OCI-LY7 (cell line): ENCODE data around the gene LIN28B.

Source experiments
- EZH2phosphoT487 ChIP-seq: fragments of 200-600 bp; sonication (generic); IDR thresholded peaks from 2 replicates; pipeline ENCODE4 v1.6.1; 2018; ENCODE audit warnings: low read depth, borderline replicate concordance, mild to moderate bottlenecking, mixed run types, antibody characterized with exemption, low read length, moderate library complexity, mixed read lengths
- TF ChIP-seq, protein P1 (sequence below): fragments of 200-600 bp; sonication (generic); conservative IDR thresholded peaks from 2 replicates; pipeline ENCODE4 v1.5.1; 2014; ENCODE audit warnings: mild to moderate bottlenecking, antibody characterized with exemption, low read length, moderate library complexity, mixed read lengths

DNA sequence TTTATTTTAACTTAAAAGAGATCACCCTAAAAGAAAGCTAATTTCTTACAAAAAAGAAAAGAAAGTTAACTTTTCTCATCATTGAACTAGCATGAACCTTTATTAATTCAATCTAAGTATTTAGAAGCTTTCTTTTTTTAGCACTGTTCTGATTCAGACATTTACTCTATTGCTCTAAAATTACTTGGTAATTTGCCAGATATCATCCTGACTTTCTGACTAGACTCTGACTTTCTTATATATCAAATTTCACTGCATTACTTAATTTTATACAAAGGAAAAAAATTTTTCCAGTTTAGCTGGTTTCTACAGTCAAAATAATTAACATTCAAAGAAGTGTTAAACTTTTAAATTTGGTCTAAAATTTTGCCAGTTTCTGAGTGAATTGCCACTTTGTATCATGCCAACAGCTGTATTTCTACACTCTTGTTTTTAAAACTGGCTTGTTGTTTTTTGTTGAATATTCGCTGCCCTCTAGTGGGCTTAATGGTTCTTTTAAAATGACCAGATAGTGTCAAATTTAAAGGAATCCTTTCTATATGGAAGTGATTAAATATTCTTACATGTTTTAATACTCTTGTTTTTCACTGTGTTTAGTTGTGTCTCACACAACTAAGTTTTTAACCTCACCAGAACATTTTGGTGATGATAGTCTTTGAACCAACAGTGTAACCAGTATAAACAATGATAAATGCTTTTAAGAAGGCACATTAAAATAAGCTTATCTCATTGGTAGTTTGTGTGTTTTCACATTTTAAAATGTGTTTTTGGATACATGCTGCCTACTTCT is 120.9 kb downstream of the LIN28B start:
- TF ChIP-seq, protein P1, sequence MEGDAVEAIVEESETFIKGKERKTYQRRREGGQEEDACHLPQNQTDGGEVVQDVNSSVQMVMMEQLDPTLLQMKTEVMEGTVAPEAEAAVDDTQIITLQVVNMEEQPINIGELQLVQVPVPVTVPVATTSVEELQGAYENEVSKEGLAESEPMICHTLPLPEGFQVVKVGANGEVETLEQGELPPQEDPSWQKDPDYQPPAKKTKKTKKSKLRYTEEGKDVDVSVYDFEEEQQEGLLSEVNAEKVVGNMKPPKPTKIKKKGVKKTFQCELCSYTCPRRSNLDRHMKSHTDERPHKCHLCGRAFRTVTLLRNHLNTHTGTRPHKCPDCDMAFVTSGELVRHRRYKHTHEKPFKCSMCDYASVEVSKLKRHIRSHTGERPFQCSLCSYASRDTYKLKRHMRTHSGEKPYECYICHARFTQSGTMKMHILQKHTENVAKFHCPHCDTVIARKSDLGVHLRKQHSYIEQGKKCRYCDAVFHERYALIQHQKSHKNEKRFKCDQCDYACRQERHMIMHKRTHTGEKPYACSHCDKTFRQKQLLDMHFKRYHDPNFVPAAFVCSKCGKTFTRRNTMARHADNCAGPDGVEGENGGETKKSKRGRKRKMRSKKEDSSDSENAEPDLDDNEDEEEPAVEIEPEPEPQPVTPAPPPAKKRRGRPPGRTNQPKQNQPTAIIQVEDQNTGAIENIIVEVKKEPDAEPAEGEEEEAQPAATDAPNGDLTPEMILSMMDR = peak; percentile 84
- TF ChIP-seq EZH2phosphoT487 = no peak
